PC-9 (cell line): Measurements from ENCODE around the gene B4GALT1. TPM values are rescaled to one million over a fixed set of nuclear protein-coding genes. Genes with fewer than 3 reads are reported as not detected.
A peak's percentile ranks its signal among the peaks of the same experiment; 100 is the strongest.

Experiments
- BruUV-seq: library from RNA; stranded (reverse); fragments of 400-500 nt; replicated peaks from 2 replicates; lab custom pipeline; 2021; lab: Mats Ljungman, UMichigan
- CTCF ChIA-PET: fragments of 300-600 bp; sonication (Branson Sonifier 250); formaldehyde crosslinking; loops from one replicate; lab custom pipeline; 2022; ENCODE audit warnings: antibody characterized with exemption; lab: Charles Lee
- POLR2A ChIA-PET: fragments of 300-600 bp; sonication (Branson Sonifier 250); formaldehyde crosslinking; loops from one replicate; lab custom pipeline; 2022; ENCODE audit warnings: antibody characterized with exemption; ENCODE audit not compliant: unreplicated experiment; lab: Charles Lee
- DNase-seq, 2 experiments: peaks; one replicate each; pipeline versions ENCODE4 v3.0.0 to v3.0.0-alpha.2; 2015 to 2022; ENCODE audit warnings: mixed read lengths in 1 of 2
- H2AFZ ChIP-seq: fragments of 200-600 bp; sonication (generic); 2 replicates; pipeline ENCODE4 v1.8.1; 2017; ENCODE audit warnings: antibody characterized with exemption
- H3F3A ChIP-seq: fragments of 200-600 bp; sonication (generic); 2 replicates; pipeline ENCODE4 v1.8.1; 2017; ENCODE audit warnings: antibody characterized with exemption, mild to moderate bottlenecking, low read depth; ENCODE audit not compliant: insufficient read depth
- H3K27ac ChIP-seq: fragments of 200-600 bp; sonication (generic); 2 replicates; pipeline ENCODE4 v1.6.1; 2016; ENCODE audit warnings: mixed run types
- H3K27me3 ChIP-seq: fragments of 200-600 bp; sonication (generic); 2 replicates; pipeline ENCODE4 v1.6.1; 2016; ENCODE audit warnings: low read depth, mixed run types; ENCODE audit not compliant: insufficient read depth
- H3K36me3 ChIP-seq: fragments of 200-600 bp; sonication (generic); 2 replicates; pipeline ENCODE4 v1.6.1; 2016; ENCODE audit warnings: low read depth, mixed run types
- H3K4me1 ChIP-seq: fragments of 200-600 bp; sonication (generic); replicated peaks from 2 replicates; pipeline ENCODE4 v1.6.1; 2016; ENCODE audit warnings: mixed run types; ENCODE audit not compliant: insufficient read depth
- H3K4me2 ChIP-seq: fragments of 200-600 bp; sonication (generic); 2 replicates; pipeline ENCODE4 v1.6.1; 2017; ENCODE audit warnings: mixed run types
- H3K4me3 ChIP-seq: fragments of 200-600 bp; sonication (generic); 2 replicates; pipeline ENCODE4 v1.6.1; 2016; ENCODE audit warnings: mixed run types
- H3K79me2 ChIP-seq: fragments of 200-600 bp; sonication (generic); 2 replicates; pipeline ENCODE4 v1.6.1; 2017; ENCODE audit warnings: low read depth, mixed run types
- H3K9me2 ChIP-seq: fragments of 200-600 bp; sonication (generic); 2 replicates; pipeline ENCODE4 v1.8.1; 2017; ENCODE audit warnings: mild to moderate bottlenecking; ENCODE audit not compliant: insufficient read depth
- H3K9me3 ChIP-seq: fragments of 200-600 bp; sonication (generic); 2 replicates; pipeline ENCODE4 v1.8.1; 2016; ENCODE audit warnings: low read depth; ENCODE audit not compliant: insufficient read depth
- H4K20me1 ChIP-seq: fragments of 200-600 bp; sonication (generic); 2 replicates; pipeline ENCODE4 v1.8.1; 2017; ENCODE audit not compliant: insufficient read depth
- CTCF ChIP-seq: fragments of 200-600 bp; sonication (generic); conservative IDR thresholded peaks from 2 replicates; pipeline ENCODE4 v1.6.1; 2017; ENCODE audit warnings: mixed run types, antibody characterized with exemption, mild to moderate bottlenecking, moderate library complexity
- EZH2 ChIP-seq: fragments of 200-600 bp; sonication (generic); IDR thresholded peaks from 2 replicates; pipeline ENCODE4 v1.8.0; 2017; ENCODE audit warnings: antibody characterized with exemption, low read depth
- intact Hi-C: fragments of 100-400 bp; cut with micrococcal nuclease; formaldehyde crosslinking; loops from one replicate; pipeline ENCODE4 v1.10.0; 2022; ENCODE audit not compliant: unreplicated experiment
- total RNA-seq: library from RNA; stranded (reverse); gene quantifications from 2 replicates; pipeline ENCODE4 v1.2.3, GENCODE V29; 2021

B4GALT1 gene
- total RNA-seq, 1 experiment from 2014 or later: 87.2 TPM

- H3K36me3 ChIP-seq: no peaks in the 10 kb centered on the region
- POLR2A ChIA-PET: interaction anchor here (0.7 kb wide), 1 partner anchor 472 kb away, joined by 5 read pairs; no protein-coding TSS in a partner anchor
These were observed 50.3 kb downstream of the B4GALT1 start for GRCh38 chr9:33116860-33117259.

GRCh38 chr9:33114746-33115145 lies 52.4 kb downstream of the B4GALT1 start:
- no TSS peak for BruUV-seq
- no peaks in the 10 kb centered on the region for H3K36me3 ChIP-seq
- 0 out of 2 replicates have a peak, but pooled peaks cover 2% of the 10 kb centered on the region for H3K79me2 ChIP-seq
- no peak overlapping the region for H3K4me2 ChIP-seq
- TF ChIP-seq EZH2: no peak
- no peak for TF ChIP-seq CTCF
- H2AFZ ChIP-seq: no peak overlapping the region
- no peaks in the 10 kb centered on the region for H3K9me2 ChIP-seq
- DNase-seq: no peak
- no peaks in the 10 kb centered on the region for H4K20me1 ChIP-seq
- no peak overlapping the region for H3K4me3 ChIP-seq
- CTCF ChIA-PET: no interaction called here
- POLR2A ChIA-PET: no interaction called here
- peaks cover 21% of the 10 kb centered on the region for H3K4me1 ChIP-seq
- intact Hi-C loops: no loop called here
- no peak overlapping the region for H3K27ac ChIP-seq
- no peaks in the 10 kb centered on the region for H3K9me3 ChIP-seq
- H3K27me3 ChIP-seq: no peaks in the 10 kb centered on the region
- H3F3A ChIP-seq: peaks cover 6% of the 10 kb centered on the region; the same call in 1 of the 2 replicates

More at GRCh38 chr9:33116860-33117259, 50.3 kb downstream of the B4GALT1 start:
- Histone ChIP-seq H3K4me3 (no peak overlapping the region), H3K27me3 (no peaks in the 10 kb centered on the region), H4K20me1 (no peaks in the 10 kb centered on the region), H3F3A (peaks cover 6% of the 10 kb centered on the region; the same call in 1 of the 2 replicates), H3K4me1 (peaks cover 21% of the 10 kb centered on the region), H2AFZ (no peak overlapping the region), H3K79me2 (0 out of 2 replicates have a peak, but pooled peaks cover 2% of the 10 kb centered on the region), H3K9me2 (no peaks in the 10 kb centered on the region), H3K27ac (peak overlapping the region; percentile 57), H3K4me2 (peak overlapping the region; percentile 58), H3K9me3 (no peaks in the 10 kb centered on the region)
- BruUV-seq: no TSS peak
- no peak for DNase-seq
- intact Hi-C loops: no loop called here
- CTCF ChIA-PET: no interaction called here
- no peak for TF ChIP-seq CTCF
- TF ChIP-seq EZH2: no peak

- Histone ChIP-seq H3K9me2 (no peaks in the 10 kb centered on the region), H2AFZ (no peak overlapping the region), H3K4me2 (no peak overlapping the region), H3K27me3 (no peaks in the 10 kb centered on the region), H3F3A (peaks cover 6% of the 10 kb centered on the region; the same call in 1 of the 2 replicates), H3K27ac (no peak overlapping the region), H3K36me3 (no peaks in the 10 kb centered on the region), H3K9me3 (no peaks in the 10 kb centered on the region), H3K4me3 (no peak overlapping the region), H4K20me1 (no peaks in the 10 kb centered on the region), H3K4me1 (peaks cover 21% of the 10 kb centered on the region), H3K79me2 (0 out of 2 replicates have a peak, but pooled peaks cover 2% of the 10 kb centered on the region)
- BruUV-seq: no TSS peak
- intact Hi-C loops: no loop called here
- ChIA-PET CTCF (no interaction called here), POLR2A (no interaction called here)
- TF ChIP-seq CTCF: no peak
- no peak for TF ChIP-seq EZH2
- no peak for DNase-seq
These were observed 53.2 kb downstream of the B4GALT1 start for GRCh38 chr9:33113799-33114547.
